Right renal cortex interstitium (tissue), 3 donors: ENCODE measurements around the gene PDCD2L. TPM values are rescaled to one million over a fixed set of nuclear protein-coding genes. Genes with fewer than 3 reads are reported as not detected.
"Not testable (repeated sequence)": the region's sequence is repeated elsewhere in the genome, so short reads cannot be mapped to it uniquely, and the experiment has no call there.

Experiments
- DNase-seq, 3 donors: peaks; one replicate each; pipeline ENCODE4 v3.0.0-alpha.2; 2013; ENCODE audit warnings: low read depth in 3 of 3, low spot score in 2 of 3
- polyA plus RNA-seq, 3 donors: library from polyadenylated mRNA; unstranded; fragments of 120-200 nt; gene quantifications; one replicate each; pipeline ENCODE4 v1.2.1, GENCODE V29; 2013; ENCODE audit not compliant: insufficient read length in 3 of 3

The PDCD2L gene
- polyA plus RNA-seq, 3 donors, result 15.0 to 16.6 (median 15.4) TPM

GRCh38 chr19:34370983-34371382 is 33.2 kb upstream of the PDCD2L start:
- DNase-seq, result no peak

GRCh38 chr19:34373601-34374288 is 30.5 kb upstream of the PDCD2L start:
- DNase-seq, result no peak

GRCh38 chr19:34375598-34375997 is 28.6 kb upstream of the PDCD2L start:
- no peak for DNase-seq

GRCh38 chr19:34380639-34381241 is 23.5 kb upstream of the PDCD2L start:
- no peak for DNase-seq

GRCh38 chr19:34381399-34382251 is 22.6 kb upstream of the PDCD2L start:
- DNase-seq, result no peak

GRCh38 chr19:34382471-34382870 is 21.7 kb upstream of the PDCD2L start:
- no peak for DNase-seq

GRCh38 chr19:34383599-34383998 is 20.6 kb upstream of the PDCD2L start:
- no peak for DNase-seq

- DNase-seq, result no peak
These were observed 17.4 kb upstream of the PDCD2L start for GRCh38 chr19:34386645-34387445.

- DNase-seq, result no peak
These were observed 16.8 kb upstream of the PDCD2L start for GRCh38 chr19:34387446-34387810.

- not testable (repeated sequence) for DNase-seq
These were observed 15.5 kb upstream of the PDCD2L start for GRCh38 chr19:34388745-34389144.

- no peak for DNase-seq
These were observed 12.4 kb upstream of the PDCD2L start for GRCh38 chr19:34391813-34392212.

GRCh38 chr19:34393031-34393430 is 11.2 kb upstream of the PDCD2L start:
- DNase-seq, result no peak

- DNase-seq, result no peak
These were observed 10.6 kb upstream of the PDCD2L start for GRCh38 chr19:34393629-34394028.

- no peak for DNase-seq
These were observed 6.3 kb upstream of the PDCD2L start for GRCh38 chr19:34397853-34398252.

GRCh38 chr19:34399886-34400285 is 4.3 kb upstream of the PDCD2L start:
- no peak for DNase-seq

- DNase-seq, result not testable (repeated sequence)
These were observed 3.4 kb upstream of the PDCD2L start for GRCh38 chr19:34400844-34401243.

GRCh38 chr19:34402074-34402600 is 2.1 kb upstream of the PDCD2L start:
- DNase-seq, result no peak

- DNase-seq, result peak in 1 of 3 donors; percentile 1
These were observed 453 bp upstream of the PDCD2L start for GRCh38 chr19:34403784-34404108.

- DNase-seq, result no peak
These were observed 1.9 kb downstream of the PDCD2L start for GRCh38 chr19:34405892-34406660.

GRCh38 chr19:34408411-34408810 is 4.2 kb downstream of the PDCD2L start:
- DNase-seq, result no peak
